Measurements from ENCODE around the gene CREB1.

The CREB1 gene

DNA sequence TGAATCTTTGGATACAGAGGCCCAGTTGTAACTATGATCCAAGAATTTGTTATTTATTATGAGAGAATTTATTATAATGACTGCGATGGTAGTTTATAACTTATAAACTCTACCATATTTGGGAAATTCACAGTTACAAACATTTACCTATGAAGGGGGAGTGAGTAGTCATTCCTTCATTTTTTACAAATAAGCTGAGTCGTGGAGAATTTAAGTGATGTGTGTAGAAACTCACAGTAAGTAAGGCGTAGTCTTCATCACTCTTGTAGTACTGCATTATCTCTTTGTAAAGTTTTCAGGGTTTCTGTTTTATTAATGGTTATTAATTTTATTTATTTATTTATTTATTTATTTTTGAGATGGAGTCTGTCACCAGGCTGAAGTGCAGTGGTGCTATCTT lies 13.5 kb downstream of the CREB1 start:
- DNase-seq (ENCODE audit: low spot score): no peak

DNA sequence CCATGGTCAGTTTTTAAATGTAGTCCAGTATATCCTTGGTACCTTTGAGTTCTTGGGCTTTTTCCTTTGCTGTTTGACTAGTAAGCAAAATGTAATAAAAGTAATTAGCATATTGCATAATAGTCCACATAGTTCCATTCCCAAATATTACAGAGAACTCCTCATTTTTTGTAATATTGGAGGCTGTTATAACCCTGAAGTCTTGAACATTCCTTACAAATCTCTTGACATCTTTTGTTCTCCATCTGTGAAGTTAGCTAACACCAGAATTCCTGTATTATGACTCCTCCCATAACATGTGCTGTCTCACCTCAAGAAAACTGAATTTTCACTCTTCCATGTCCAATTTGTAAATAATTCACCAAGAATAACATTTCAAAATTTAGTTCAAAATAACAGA lies 17.1 kb downstream of the CREB1 start:
- no peak for DNase-seq (ENCODE audit: low spot score)

DNA sequence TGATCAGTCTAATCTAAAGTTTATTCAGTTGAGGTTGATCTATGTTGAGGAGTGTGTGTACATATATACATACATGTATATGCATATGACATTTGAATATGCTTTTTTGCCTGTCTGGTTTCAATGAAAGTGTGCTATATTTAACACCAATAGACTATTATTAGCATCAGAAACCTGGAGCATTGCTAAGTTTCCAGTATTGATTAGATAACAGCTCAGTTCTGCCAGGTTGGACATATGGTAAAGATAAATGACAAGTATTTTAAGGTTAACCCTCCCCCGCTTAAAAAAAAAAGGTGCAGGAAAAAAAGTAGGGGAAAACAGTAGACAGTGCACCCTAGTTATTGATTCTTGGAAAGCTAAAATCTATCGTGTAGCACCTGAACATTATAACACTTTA lies 19.4 kb downstream of the CREB1 start:
- no peak for DNase-seq (ENCODE audit: low spot score)

DNA sequence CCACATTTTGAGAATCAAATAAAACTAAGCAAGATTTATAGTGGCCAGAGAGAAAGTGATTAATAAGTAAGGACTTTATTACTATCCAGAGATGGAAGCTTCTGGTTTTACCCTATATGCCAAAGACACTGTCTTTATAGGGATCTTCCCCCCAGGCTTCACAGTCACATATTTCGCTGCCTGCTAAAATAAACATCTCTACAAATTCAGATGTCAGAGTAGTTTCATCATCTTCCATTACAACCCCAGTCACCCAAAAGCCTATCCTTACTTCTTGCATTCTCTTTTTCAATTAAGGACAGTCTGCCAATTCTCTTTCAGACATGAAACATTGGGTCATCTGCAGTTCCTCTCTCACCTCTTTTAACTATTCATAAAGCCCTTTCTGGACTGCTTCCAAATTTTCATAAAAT lies 28.3 kb downstream of the CREB1 start:
- no peak for DNase-seq (ENCODE audit: low spot score)

DNA sequence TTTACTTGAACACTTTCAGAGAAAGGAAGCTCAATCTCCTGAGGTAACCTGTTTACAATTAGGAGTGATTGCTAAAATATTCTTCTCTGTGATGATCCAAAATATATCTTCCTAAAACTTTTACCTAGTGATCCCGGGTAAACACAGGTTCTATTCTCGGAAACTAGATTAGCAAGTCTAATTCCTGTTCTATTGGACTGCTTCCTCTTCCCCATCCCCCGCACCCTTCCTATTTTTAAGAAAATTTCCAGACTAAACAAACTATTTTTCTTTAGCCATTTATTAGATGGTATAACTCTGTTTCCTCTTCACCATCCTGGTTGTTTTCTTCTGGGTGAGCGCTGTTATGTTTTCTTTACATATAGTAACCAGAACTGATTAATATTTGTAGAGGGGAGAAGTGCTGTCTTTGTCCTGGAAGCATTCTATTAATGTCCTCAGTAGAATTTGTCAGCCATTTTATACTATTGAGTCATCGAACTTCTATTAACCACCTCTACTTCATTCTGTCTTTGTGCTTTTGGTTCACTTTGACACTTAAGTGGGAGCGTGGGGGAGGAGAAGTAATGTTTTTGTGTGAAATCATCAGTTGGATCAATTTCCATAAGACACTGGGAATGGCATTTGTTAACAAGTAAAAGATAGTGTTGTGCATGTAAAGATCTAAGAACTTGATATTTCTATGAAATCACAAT lies 31.8 kb downstream of the CREB1 start:
- DNase-seq (ENCODE audit: low spot score): no peak

DNA sequence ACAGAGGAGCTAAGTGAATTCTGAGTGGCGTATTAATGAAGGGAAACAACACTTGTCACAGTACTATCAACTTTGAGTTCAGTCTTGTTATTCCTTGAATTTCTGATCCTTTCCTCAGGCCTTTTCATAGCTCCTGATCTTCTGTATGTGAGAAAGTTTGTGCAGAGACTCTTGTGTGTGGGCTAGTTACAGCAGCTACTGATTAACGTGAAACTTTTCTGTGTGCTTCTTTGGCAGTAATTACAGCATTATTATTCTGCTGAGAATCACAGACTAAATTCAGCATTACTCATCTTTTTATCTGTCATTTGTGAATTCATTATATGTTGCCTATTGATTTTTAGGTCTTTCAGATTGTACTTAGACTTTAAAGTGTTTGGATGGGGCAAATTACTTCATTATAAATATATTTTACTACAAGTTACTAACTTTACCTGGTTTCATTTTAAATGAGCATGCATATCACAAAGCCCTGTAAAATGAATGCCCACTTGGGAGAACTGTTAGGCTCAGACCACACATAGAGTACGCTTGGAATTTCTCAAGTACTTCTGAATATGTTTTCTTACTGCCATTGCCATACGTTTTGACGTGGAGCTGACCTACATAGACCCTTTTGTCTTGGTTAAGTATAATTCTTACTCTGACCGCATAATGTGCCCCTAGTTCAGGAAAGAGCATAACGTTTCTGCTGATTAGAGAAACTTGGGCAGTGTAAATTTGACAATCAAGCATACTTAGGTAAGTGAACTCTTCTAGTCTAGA lies 36.2 kb downstream of the CREB1 start:
- DNase-seq (ENCODE audit: low spot score): no peak

DNA sequence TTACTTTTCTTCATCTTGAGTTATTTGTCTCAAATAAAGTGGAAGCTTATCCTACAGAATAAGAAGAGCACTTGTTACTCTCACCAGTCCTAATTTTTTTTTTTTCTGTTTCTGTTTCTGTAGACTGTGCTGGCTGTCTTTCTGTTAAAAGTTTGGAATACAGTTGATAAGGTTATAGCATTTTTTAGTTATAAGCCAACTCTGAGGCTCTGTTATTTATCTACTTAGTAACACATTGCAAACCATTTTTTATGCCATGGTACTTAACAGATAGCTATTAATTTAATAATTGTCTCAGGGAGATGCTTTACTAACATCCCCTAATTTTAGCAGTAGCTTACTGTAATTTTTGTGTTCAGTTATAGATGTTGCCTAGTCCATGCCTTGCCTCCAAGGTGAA lies 37.9 kb downstream of the CREB1 start:
- no peak for DNase-seq (ENCODE audit: low spot score)

DNA sequence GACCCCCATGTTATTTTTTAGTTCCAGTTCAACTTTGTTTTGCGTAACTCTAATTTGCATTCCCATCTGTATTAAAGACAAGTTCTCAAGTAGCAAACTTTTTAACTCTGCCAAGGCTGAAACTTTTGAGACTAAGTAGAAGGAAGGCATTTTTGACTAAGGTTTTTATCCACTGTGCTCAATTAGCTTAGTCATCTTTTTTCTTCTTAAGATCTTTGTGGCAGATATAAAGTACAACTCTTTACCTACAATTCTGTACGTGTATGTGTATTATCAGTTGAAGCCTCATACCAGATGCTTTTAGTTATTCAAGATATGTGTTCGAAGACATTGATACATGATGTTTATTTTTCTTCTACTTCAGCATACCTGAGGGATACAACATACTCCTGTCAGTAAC lies 41.6 kb downstream of the CREB1 start:
- DNase-seq (ENCODE audit: low spot score): no peak

DNA sequence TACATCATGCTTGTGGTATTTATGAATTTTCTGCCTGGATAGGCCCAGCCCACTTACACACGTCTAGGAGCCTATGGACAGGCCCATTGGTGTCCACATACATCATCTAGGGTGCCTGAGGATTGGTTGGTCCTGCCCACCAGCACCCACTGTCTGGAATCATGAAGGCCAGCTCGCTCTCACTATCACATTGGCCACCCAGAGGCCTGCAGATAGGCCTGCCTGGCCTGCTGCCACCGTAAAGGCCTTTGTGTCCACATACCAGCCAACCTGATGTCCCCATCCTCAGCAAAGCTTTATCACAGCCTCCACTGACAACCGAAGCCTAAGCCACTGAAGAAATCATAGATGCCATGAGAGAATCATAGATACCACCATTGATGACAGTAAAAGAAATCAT lies 55.2 kb downstream of the CREB1 start:
- no peak for DNase-seq (ENCODE audit: low spot score)

DNA sequence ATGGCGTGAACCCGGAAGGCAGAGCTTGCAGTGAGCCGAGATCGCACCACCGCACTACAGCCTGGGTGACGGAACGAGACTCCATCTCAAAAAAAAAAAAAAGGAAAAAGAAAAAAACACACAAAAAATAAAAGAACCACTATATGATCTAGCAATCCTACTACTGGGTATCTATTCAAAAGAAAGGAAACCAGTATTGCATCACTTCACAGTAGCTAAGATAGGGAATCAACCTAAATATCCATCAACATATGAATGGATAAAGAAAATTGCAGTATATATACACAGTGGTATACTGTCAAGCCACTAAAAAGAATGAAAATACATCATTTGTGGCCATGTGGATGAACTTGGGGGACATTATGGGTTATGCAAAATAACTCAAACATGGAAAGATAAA lies 57.5 kb downstream of the CREB1 start:
- no peak for DNase-seq (ENCODE audit: low spot score)

DNA sequence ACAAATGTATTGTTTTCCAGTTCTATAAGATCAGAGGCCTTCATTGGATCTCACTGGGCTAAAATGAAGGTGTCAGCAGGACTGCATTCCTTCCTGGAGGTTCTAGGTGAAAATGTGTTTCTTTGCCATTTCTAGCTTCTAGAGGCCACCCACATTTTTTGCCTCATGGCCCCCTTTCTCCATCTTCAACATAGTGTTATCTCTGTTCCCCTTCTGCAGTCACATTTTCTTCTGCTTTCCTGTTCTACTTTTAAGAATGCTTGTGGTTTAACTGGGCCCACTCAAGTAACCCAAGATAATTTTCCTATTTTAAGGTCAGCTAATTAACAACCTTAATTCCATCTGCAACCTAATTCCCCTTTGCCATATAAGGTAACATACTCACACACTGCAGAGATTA lies 59.4 kb downstream of the CREB1 start:
- DNase-seq (ENCODE audit: low spot score): no peak

DNA sequence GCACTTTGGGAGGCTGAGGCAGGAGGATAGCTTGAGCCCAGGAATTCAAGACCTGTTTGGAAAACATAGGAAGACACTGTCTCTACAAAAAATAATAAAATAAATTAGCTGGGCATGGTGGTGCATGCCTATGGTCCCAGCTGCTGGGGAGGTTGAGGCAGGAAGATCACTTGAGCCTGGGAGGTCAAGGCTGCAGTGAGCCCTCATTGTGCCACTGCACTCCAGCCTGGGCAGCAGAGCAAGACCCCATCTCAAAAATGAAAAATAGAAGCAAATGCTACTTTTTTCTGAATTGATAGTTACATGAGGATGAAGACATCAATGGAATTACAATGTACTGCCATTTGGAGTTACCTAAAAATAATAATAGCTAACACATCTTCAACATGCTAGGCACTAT lies 63.5 kb downstream of the CREB1 start:
- no peak for DNase-seq (ENCODE audit: low spot score)

DNA sequence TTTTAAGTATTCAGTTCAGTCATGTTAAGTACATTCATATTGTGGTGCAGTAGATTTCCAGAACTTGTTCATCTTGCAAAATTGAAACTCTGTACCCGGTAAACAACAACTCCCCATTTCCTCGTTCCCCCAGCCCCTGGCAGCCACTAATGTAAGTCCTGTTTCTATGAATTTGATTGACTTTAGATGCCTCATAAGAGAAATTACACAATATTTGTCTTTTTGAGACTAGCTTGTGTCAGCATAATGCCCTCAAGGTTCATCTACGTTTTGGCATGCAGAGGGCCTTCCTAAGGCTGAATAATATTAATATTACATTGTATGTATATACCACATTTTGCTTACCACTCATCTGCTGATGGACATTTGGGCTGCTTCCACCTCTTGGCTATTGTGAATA lies 64.5 kb downstream of the CREB1 start:
- DNase-seq (ENCODE audit: low spot score): no peak

DNA sequence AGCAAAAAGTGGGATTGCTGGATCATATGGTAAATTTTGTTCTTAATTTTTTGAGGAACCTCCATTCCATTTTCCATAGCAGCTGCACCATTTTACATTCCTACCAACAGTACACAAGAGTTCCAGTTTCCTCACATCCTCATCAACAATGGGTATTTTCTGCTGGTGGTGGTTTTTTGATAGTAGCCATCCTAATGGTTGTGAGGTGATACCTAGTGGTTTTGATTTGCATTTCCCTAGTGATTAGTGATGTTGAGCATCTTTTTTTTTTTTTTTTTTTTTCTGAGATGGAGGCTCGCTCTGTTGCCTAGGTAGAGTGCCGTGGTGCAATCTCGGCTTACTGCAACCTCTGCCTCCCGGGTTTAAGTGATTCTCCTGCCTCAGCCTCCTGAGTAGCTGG lies 65.0 kb downstream of the CREB1 start:
- DNase-seq (ENCODE audit: low spot score): no peak

DNA sequence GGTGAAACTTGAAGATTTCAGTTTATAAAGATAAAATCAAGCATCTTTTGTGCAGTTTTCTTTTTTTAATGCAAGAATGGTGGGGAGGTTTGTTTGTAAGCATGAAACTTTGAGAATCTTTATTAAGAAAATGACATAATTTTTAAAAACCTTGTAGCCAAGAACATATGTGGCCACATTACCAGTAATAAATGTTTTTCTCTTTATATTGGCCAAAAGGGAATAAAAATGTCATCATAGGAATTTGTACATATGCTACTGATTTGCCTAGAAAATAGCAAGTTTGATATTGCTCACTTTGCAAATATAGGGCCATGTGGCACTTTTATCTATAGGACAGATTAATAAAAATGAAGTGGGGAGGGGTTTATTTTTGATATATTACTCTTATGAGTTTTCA lies 69.9 kb downstream of the CREB1 start:
- no peak for DNase-seq (ENCODE audit: low spot score)

DNA sequence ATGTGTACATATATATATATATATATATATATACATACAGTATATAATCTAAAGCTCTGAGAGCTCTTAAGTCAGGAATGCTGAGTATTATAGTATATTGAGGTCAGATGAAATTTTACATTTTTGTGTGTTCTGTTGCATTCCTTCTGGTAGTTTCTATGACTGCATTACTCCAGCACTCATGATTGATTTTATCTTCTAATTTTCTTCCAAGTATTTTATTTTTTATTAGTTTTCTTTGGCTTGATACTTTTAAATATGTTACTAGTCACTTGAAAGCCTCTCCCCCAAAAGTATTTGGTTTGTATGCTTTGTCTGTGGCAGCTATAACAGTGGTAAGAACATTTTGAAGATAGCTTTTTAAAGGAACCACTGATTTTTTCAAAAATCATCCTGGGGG lies 70.5 kb downstream of the CREB1 start:
- no peak for DNase-seq (ENCODE audit: low spot score)

DNA sequence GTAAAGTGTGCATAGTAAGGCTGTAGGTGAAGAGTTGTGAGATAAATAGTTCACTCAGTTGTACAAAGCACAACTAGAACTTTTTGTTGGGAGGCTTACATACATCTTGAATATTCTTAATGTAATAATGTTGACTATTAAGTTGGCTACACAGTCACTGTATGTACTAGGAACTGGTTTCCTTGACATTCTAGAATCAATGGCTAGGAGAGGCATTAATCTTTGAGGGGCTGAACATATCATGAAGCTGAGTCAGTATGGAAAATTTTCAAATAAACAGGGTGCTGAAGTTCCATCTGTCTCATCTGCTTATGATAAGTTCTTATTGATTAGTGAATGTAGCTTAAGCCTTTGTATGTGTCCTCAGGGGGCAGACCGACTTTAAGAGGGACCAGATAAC lies 72.0 kb downstream of the CREB1 start:
- no peak for DNase-seq (ENCODE audit: low spot score)

DNA sequence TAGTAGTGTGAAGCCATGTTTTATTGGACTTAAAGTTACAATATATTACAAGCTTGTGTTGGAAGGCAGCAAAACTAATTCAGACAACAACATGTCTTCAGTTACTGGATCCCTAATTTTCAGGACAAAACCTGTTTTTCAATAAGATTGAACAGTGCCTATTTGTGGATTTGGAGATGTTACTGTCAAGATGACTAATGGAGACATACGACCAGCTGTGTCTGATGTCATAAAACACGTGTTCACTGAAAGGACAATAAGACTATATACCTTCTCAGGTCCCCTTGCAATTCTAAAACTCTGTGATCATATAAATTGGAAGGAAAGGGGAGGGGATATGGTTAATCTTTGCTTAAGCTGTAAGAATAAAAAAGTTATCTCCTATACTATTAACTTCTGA lies 73.7 kb downstream of the CREB1 start:
- DNase-seq (ENCODE audit: low spot score): no peak

DNA sequence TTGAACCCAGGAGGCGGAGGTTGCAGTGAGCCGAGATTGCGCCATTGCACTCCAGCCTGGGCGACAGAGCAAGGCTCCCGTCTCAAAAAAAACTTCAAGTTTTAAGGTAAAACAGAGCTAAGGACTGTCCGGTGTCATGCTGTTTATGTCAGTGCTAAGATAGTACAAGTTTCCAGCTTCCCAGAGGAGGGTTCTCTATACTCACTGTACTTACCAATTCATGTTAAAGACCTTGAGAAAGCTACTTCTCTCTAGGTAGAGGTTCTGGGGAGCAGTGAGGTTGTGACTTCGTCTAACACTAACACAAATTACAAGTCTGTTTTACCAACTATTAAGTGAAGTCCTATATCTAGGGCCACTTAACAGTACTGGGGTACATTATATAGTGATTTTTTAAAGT lies 76.6 kb downstream of the CREB1 start:
- DNase-seq (ENCODE audit: low spot score): no peak

DNA sequence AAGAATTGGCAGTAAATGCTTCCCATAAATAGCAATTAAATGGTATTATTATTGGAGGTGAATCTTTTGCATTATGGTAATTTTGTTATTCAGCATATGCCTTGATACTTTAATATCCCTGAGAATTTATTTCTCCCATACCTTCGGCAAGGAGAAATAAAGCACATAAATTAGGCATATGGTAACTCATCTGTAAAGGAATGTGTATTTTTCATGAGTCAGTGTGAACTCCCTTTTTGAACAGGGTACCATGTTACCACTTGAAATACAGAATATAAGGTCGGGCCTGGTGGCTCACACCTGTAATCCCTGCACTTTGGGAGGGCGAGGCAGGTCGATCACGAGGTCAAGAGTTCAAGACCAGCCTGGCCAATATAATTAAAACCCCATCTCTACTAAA lies 77.1 kb downstream of the CREB1 start:
- no peak for DNase-seq (ENCODE audit: low spot score)

DNA sequence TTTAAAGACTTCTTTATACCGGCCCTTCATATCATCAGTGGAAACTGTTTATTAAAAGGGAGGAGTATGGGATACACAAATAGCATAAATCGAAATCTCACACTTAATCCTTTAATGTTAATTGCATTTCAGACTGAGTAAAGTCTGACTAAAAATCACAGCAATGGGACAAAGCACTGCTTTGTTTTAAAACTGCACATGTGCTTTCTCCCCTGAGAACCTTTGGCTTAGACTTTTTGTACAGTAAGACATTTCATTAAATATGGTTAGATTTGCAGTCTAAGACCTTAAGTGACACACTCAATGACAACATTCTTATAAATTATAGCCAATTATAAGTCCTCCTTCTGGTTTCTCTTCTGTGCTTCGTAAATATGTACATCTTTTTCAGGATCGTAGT lies 83.0 kb downstream of the CREB1 start:
- no peak for DNase-seq (ENCODE audit: low spot score)

DNA sequence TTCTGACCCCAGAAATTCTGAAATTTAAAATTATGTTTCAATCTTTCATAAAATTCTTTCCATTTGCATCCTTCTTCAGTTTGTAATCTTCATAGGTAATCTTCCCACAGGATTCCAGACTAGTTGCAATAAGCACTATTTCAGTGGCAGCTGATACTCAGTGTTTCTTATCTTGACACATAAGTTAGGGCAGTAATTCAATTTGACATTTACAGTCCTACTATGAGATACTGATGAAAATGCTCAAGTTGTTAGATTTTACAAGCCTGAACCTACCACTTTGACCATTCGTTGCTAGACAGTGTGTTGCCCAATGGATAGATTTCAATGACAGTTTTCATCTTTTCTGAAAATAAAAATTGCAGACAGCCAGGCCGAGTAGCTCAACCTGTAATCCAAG lies 85.1 kb downstream of the CREB1 start:
- no peak for DNase-seq (ENCODE audit: low spot score)

DNA sequence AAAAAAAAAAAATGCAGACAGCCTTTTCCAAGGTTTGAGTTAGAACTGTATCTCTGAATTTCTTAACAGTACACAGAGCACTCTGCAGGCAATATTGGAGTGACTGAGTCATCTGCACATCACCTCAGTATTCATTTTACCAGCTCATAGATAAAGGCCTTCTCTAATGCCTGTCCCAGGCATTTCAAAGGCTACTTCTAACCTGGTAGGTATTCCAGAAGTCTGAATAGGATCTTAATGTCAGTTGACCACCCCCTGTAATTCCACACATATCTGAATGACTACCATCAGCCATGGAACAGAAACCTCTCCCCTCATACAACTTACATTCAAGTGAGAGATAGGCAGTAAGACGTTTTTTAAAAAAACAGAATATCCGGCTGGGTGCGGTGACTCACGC lies 86.4 kb downstream of the CREB1 start:
- DNase-seq (ENCODE audit: low spot score): no peak

DNA sequence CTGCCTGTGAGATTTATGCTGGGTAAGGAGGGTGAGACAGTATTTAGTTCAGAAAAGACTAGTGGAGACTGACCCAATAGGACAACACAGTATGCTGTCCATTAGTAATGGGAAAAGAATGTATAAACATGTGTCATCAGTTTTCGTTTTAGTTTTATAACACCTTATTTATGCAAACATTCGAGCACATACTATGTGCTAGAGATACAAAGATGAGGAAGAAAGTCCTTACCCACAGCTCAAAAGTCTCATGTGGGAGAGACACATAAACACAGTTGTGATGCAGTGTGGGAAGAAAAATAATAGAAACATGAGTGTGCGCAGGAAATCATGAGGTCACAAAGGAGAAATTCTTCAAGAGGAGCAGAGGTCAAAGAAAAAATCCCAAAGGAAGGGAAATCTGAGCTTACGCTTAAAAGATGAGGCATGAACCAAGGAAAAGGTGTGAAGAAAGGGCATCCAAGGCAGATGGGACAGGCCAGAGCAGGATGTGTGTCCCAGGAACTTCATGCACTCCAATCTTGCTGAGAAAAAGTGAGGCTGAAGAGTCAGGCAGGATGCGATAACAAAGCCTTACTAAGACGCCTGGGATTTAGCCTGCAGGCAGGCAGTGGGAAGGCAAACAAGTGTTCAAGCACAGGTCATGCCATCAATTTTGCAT lies 87.4 kb downstream of the CREB1 start:
- DNase-seq (ENCODE audit: low spot score): no peak

Data from germinal center (tissue), 1 donor.